Measurements from ENCODE around the gene EBF3.

Gene EBF3

DNA sequence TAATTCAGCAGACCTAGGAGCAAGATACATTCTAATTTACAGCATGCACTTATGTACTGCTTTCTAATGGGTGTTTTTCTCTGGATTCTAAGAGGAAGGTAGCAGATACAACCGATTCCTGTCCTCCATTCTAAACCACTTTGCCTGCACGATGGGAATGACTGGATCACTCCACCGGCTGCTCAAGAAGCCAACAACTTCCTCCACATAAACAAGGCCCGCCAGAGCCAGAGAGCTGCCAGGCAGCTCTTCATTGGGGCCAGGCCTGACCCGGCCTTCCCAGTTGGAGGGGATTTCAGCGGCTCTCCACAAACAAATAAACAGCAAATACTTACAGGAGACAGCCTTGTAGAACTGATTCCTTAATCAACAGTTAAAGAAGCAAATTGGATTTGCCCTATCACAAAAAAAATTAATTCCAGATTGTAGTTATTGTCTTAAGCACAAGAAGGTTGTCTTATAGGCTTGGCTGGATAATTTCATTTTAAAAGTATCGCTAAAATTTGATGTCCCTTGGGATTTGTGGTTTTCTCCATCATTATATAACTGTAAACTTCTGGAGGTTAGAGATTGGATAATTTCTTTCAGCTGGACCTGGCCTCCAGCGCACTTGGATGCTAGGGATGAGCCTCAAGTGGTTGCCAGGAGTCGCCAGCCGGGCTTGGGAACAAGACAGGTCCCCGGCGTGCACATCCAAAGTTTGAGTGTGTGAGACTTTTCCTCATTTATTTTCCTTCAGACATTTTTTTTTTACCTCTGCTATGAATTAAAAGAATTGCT, 20.9 kb downstream of the EBF3 start:
- DNase-seq = no peak

DNA sequence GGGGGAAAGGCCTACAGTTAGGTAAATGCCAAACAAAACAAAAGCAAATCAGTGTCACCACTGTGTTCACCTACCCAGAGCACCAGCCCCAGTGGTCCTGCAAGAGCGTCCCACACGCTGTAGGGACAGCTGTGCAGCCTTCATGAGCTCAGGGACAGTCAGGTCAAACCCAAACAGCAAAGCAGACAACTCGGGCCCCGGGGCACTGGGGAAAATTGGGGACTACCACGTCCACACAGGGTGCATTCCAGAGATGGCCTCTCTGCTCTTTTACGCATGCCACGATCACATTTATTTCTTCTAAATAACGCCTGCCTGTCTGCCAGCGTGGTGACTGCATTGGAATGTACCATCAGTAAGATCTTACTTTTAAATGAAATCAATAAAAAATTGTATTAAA, 21.7 kb downstream of the EBF3 start:
- no peak for DNase-seq

- DNase-seq = no peak
Measured at GRCh38 chr10:129942019-129942277, 22.1 kb downstream of the EBF3 start.

- DNase-seq = no peak
Measured at GRCh38 chr10:129941199-129942018, 22.7 kb downstream of the EBF3 start.

GRCh38 chr10:129940617-129941198, 23.4 kb downstream of the EBF3 start:
- no peak for DNase-seq

DNA sequence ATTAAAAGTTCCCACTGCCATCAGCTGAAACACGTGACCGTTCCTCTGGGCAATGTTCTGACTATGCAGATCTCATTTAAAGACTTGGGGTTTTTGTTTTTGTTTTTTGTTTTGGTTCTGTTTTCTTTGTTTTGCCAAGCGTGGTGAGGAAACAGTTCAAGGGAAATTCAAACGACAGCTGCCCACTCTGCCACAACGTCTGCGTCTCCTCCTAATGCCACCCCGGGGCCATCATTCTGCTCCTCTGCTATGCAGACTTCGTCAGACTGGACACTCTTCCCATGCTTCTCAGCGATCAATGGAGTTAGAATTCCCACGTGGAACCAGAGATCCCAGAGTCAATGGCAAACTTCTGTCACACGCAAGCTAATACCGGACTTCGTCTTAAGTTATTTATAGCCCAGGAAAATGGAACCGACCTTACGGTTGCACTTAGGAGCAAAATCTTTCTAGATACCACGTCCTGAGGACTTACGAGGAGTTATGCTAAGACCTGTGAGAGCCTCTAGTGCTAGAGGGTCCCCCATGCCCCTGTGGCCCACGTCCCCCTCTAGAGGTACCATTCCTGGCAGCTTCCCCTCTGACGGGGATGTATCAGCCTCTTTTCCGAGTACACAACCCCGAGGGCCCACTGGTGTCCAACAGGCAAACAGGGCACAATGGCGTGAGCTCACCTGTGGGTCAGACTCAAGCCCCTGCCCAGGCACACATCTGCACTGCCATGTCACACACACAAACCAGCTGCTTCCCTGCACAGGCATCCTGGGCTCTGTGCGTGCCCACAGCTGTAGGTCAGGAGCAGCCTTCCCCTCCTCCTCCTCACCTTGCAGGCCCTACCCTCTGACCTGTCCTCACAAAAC, 24.4 kb downstream of the EBF3 start:
- no peak for DNase-seq

DNA sequence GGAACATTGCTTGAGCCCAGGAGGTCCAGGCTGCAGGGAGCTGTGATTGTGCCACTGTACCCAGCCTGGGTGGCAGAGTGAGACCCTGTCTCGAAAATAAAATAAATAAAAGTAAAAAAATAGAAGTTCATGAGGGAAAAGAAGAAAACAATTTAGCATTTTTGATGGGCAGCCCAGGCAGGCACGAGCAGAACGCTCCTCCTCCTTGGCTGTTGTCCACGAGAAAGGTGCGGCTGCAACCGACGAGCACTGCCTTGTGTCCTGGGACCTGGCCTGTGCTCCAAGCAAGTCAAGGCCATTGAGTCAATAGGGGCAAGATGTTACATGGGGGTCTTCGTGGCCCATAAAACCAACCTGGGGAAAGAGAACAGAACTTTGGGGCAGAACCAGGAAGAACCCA, 25.6 kb downstream of the EBF3 start:
- DNase-seq = no peak

- no peak for DNase-seq
Measured at GRCh38 chr10:129937351-129937751, 26.7 kb downstream of the EBF3 start.

DNA sequence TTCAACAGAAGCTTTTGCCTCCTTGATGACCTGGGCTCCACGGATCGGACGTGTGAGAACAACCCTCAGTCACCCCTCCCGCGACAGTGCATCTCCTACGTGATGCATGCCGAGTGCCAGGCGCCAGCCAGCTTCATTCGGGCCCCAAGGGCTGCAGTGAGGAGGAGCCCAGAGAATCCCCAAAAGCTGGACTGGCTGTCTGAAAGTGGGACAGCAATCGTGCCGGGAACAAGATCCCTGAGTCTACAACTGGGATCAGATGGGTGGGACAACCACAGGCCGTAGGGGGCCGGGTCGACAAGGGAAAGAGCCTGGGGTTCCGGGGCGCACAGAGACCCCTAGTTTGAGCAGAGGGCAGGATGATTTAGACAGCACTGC, 27.2 kb downstream of the EBF3 start:
- no peak for DNase-seq

DNA sequence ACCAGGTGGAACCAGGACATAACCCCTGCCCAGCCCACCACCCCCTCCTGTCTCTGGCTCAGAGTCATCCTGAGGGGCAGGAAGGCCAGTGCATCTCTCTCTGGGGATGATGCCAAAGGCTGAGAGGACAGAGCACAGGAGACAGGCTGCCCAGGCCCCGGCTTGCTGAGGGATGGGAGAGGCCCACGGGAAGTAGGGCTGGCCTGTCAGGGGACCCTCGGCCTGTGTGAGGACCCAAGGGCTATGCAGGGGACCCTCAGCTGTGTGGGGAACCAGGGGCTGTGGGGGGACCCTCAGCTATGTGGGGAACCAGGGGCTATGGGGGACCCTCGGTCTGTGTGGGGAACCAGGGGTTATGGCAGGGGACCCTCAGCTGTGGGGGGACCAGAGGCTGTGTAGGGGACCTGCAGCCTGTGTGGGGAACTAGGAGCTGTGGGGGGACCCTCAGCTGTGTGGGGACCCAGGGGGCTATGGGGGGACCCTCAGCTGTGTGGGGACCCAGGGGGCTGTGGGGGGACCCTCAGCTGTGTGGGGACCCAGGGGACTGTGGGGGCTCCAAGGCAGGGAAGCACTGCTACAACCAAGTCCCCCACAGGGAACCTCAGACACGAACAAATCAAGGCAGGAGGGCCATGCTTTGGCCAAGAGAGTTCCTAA, 27.7 kb downstream of the EBF3 start:
- no peak for DNase-seq

GRCh38 chr10:129935867-129936152, 28.3 kb downstream of the EBF3 start:
- DNase-seq = no peak

DNA sequence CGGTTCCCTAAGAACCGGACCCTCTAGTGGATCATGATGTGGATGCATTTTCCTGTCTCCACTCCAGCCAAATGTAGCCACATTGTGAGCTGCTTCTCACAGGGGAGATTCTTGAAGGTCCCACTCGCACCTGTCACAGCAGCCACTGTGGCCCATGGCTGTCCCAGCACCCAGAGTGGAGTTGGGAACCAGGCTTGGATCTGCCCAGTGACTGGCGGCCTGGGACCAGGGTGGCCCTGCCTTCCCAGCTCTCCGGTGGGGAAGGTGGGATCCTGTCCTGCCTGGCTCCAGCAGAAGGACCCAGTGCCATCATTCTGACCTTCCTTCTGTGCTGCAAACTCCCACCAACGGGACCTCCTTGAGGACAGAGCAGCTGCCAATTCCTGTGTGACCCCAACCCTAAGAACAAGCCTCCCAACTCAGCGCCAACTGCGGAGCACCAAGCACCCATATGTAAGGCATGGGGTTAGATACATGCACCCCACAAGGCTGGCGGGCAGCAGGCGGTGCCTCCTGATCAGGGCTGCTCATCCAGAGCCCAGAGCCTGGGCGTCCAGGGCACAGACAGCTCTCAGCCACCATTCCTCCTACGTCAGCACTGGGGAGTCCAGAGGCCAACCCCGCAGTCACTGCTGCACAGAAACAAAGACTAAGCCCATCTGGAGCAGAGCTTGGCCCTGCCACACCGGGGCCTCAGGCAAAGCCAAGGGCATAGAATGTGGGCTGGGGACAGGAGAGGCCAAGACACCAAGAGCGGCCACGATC, 28.8 kb downstream of the EBF3 start:
- DNase-seq = no peak

DNA sequence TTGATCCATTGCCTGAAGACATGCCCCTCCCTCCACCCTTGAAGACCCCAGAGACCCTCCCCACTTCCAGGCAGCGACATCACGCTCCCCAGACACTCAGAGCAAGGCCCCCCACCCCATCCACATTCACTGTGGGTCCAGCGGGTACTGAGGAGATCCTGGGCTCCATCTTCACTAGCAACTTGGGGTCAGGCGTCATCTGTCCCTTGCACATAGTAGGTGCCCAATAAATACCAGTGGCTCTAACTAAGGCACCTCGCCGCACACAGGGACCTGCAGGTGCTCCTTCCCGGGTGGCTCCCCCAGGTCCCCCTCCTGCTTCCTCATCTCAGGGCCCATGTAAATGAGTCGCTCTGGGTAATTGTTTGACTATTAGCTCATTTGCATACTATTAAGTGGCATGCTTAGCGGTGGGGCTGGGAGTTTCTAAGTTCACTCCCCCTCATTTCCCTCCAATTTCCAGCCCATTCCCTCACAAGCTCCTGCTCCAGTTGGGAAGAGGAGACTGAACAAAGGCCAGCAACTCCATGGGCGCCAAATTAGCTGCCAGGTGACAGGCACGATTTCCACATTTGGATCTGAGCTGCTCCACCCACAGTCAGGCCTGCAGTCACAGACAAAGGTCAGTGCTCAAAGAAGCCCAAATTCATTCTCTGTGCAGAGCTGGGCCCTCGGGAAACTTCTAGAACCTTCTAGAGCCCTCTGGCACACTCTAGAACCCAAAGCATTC, 29.7 kb downstream of the EBF3 start:
- DNase-seq = no peak

DNA sequence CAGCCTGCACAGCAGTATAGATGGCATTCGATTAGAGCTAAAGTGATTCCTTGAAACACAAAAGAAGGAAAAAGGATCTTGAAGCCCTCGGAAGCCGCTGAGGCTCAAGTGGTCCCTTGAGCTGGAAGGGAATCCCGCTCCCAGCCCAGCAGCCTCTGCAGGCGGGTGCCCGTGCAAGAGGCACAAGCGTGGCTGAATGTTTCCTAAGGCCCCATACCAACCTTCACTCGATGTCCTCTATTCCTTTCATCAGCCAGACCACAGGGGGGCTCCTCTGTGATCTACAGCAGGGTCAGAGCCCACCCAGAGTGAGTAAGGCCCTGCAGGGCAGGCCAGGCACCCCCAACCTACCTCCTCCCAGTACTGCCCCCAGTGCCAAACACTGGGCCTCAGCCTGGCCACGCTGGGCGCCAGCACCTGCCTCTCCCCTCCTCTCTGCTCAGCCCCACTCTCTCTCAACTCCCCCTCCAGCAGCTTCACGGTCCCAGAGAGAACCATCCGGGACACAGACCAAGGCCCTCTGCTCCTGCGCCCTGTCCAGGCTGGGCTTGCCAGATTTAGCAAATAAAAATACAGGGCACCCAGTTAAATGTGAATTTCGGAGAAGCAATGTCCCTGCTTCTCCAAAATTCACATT, 30.5 kb downstream of the EBF3 start:
- DNase-seq = no peak

DNA sequence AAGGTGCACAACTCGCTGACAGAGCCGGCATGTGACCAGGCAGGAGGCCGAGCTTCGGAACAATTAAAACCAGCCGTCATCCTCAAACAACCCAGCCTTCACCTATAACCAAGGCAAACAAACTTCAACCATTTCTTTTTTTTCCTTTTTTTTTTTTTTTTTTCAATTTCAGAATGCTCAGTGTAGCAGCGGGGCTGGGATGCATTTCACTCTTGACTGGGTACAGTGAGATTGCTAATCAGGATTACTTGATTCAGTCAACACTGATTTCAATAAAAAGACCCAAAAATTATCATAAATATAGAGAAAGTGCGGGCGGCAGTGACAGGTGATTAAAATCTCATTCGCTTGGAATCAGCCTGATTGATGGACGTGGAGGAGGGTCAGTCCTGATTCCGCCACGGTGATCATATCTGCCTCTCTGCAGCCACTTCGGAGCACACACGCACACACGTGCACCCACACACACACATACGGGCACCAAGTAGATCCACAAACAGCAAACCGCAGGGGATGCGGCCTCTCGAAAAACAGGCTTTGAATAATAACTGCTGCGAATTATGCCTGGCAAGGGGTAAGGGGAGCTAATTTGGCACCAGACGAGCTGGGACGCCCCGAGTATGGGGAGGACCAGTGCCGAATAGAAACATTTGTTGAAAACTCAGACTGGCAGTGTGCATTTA, 31.2 kb downstream of the EBF3 start:
- DNase-seq = no peak

DNA sequence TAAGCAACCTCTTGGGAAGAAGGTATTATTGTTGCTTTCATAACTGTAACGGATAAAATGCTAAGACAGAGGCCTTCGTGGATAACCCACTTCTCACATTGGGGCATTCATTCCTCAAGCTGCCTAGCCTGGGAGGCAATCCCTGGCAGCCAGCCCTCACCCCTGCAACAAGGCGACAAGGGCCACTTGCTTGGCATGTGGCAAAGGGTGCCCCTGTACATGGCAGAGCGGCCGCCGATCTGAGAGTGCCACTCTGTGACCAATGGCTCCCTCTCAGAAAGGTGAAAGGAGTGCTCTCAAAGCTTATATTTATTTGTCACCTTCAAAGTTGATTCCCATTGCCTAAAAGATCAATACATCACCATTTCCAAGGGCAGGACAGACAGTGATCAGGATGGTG, 31.9 kb downstream of the EBF3 start:
- DNase-seq = no peak

- DNase-seq = no peak
Measured at GRCh38 chr10:129929343-129930292, 34.5 kb downstream of the EBF3 start.

GRCh38 chr10:129927351-129928120, 36.5 kb downstream of the EBF3 start:
- DNase-seq = no peak

All from activated CD4-positive, alpha-beta T cell treated with anti-CD3 and anti-CD28 coated beads, Interleukin-2, Interleukin-6, amounts not matched to agents 100 ng/mL and 50 ng/mL, durations not matched to agents 16 hours and 8 hours (primary cell).